GM21723 (cell line): ENCODE results near the gene NCAM1.

Source experiments
- ATAC-seq: cut with Tn5 transposase; IDR thresholded peaks from one replicate; pipeline ENCODE4 v1.9.1; 2021; ENCODE audit warnings: mild to moderate bottlenecking, moderate library complexity; ENCODE audit not compliant: unreplicated experiment

NCAM1 gene

GRCh38 chr11:113124578-113124977, 163.4 kb downstream of the NCAM1 start:
- no peak for ATAC-seq

GRCh38 chr11:113129261-113129992, 168.2 kb downstream of the NCAM1 start:
- no peak for ATAC-seq

GRCh38 chr11:113131036-113131775, 170.0 kb downstream of the NCAM1 start:
- no peak for ATAC-seq

- no peak for ATAC-seq
Measured at GRCh38 chr11:113133071-113133470, 171.9 kb downstream of the NCAM1 start.

GRCh38 chr11:113134626-113135025, 173.4 kb downstream of the NCAM1 start:
- no peak for ATAC-seq

- ATAC-seq: no peak
Measured at GRCh38 chr11:113137713-113138529, 176.7 kb downstream of the NCAM1 start.

- ATAC-seq: no peak
Measured at GRCh38 chr11:113138731-113139130, 177.5 kb downstream of the NCAM1 start.

GRCh38 chr11:113141010-113141409, 179.8 kb downstream of the NCAM1 start:
- ATAC-seq: no peak

GRCh38 chr11:113142508-113142907, 181.3 kb downstream of the NCAM1 start:
- ATAC-seq: no peak

GRCh38 chr11:113147249-113147648, 186.0 kb downstream of the NCAM1 start:
- ATAC-seq: no peak

GRCh38 chr11:113148076-113148475, 186.9 kb downstream of the NCAM1 start:
- no peak for ATAC-seq

GRCh38 chr11:113148652-113149051, 187.4 kb downstream of the NCAM1 start:
- no peak for ATAC-seq

GRCh38 chr11:113151521-113151920, 190.3 kb downstream of the NCAM1 start:
- no peak for ATAC-seq

- ATAC-seq: no peak
Measured at GRCh38 chr11:113152500-113152899, 191.3 kb downstream of the NCAM1 start.

GRCh38 chr11:113153847-113154246, 192.6 kb downstream of the NCAM1 start:
- no peak for ATAC-seq

- ATAC-seq: no peak
Measured at GRCh38 chr11:113159988-113160807, 199.0 kb downstream of the NCAM1 start.

GRCh38 chr11:113160808-113161124, 199.5 kb downstream of the NCAM1 start:
- ATAC-seq: no peak

- ATAC-seq: no peak
Measured at GRCh38 chr11:113161711-113162591, 200.7 kb downstream of the NCAM1 start.

- ATAC-seq: no peak
Measured at GRCh38 chr11:113162592-113162962, 201.4 kb downstream of the NCAM1 start.
